Endothelial cell (in vitro differentiated cells): ENCODE measurements around the gene BLACAT1. TPM values are rescaled to one million over a fixed set of nuclear protein-coding genes. Genes with fewer than 3 reads are reported as not detected.

Experiments used
- DNase-seq: peaks from one replicate; pipeline ENCODE4 v3.0.0; 2021; ENCODE audit warnings: low spot score
- H3K27ac Mint-ChIP-seq: one replicate; pipeline ENCODE4 v1.8.0; 2021; ENCODE audit warnings: mixed read lengths, inconsistent platforms; ENCODE audit not compliant: unreplicated experiment
- H3K27me3 Mint-ChIP-seq: one replicate; pipeline ENCODE4 v1.8.0; 2021; ENCODE audit warnings: mild to moderate bottlenecking, moderate library complexity, mixed read lengths, inconsistent platforms; ENCODE audit not compliant: unreplicated experiment
- H3K36me3 Mint-ChIP-seq: one replicate; pipeline ENCODE4 v1.8.0; 2021; ENCODE audit warnings: mild to moderate bottlenecking, low read depth, mixed read lengths, inconsistent platforms; ENCODE audit not compliant: unreplicated experiment
- H3K4me1 Mint-ChIP-seq: one replicate; pipeline ENCODE4 v1.8.0; 2021; ENCODE audit warnings: mild to moderate bottlenecking, mixed read lengths, inconsistent platforms; ENCODE audit not compliant: unreplicated experiment
- H3K4me3 Mint-ChIP-seq: one replicate; pipeline ENCODE4 v1.8.0; 2021; ENCODE audit warnings: mild to moderate bottlenecking, mixed read lengths, inconsistent platforms; ENCODE audit not compliant: unreplicated experiment
- H3K9me3 Mint-ChIP-seq: one replicate; pipeline ENCODE4 v1.8.0; 2021; ENCODE audit warnings: mixed read lengths, inconsistent platforms; ENCODE audit not compliant: unreplicated experiment
- total RNA-seq: library from RNA; stranded (reverse); fragmentation: NEBNext Ultra II Directional; extraction: Animal tissue kit (Norgen Biotek cat#: 25700); gene quantifications from one replicate; pipeline ENCODE4 v1.2.1, GENCODE V29; 2021; ENCODE audit not compliant: unreplicated experiment
- TF ChIP-seq, protein P1 (sequence below): fragments of 200-600 bp; sonication (generic); IDR thresholded peaks from one replicate; pipeline ENCODE4 v1.5.0; 2021; ENCODE audit warnings: antibody characterized with exemption; ENCODE audit not compliant: unreplicated experiment

The BLACAT1 gene
- total RNA-seq, 1 donor from 2014 or later = 2.2 TPM

DNA sequence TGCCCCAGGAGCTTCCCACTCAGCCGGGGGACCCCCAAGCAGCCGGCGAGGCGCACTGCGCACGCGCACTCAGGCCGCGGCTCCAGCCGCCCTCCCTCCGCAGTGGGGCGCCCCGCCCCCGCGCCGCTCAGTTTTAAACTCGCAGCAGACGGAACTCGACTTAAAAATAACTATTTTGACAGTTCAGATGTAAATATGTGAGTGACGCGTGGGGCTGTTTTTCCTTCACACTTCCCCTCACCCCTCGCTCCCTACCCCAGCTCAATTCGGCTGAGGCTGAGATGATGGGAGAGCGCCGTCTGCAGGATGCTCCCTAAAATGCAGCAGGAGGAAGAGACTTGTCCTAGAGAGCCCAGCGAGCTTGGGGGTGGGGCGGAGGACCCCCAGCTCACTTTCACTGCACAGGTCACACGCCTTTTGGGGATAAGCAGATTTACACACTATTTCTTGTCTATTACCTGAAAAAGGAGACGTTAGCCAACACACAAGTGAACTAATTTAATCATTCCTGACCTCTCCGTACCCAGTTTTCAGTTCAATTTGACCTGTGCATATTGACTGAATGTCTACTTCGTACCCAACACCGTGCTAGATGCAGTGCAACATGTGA, 25.0 kb downstream of the BLACAT1 start:
- H3K36me3 Mint-ChIP-seq = no peaks in the 10 kb centered on the region
- peak overlapping the region; percentile 90 for H3K4me3 Mint-ChIP-seq
- TF ChIP-seq, protein P1, sequence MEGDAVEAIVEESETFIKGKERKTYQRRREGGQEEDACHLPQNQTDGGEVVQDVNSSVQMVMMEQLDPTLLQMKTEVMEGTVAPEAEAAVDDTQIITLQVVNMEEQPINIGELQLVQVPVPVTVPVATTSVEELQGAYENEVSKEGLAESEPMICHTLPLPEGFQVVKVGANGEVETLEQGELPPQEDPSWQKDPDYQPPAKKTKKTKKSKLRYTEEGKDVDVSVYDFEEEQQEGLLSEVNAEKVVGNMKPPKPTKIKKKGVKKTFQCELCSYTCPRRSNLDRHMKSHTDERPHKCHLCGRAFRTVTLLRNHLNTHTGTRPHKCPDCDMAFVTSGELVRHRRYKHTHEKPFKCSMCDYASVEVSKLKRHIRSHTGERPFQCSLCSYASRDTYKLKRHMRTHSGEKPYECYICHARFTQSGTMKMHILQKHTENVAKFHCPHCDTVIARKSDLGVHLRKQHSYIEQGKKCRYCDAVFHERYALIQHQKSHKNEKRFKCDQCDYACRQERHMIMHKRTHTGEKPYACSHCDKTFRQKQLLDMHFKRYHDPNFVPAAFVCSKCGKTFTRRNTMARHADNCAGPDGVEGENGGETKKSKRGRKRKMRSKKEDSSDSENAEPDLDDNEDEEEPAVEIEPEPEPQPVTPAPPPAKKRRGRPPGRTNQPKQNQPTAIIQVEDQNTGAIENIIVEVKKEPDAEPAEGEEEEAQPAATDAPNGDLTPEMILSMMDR = peak; percentile 82
- H3K27ac Mint-ChIP-seq = peak overlapping the region; percentile 36
- DNase-seq = peak; percentile 71
- peaks cover 9% of the 10 kb centered on the region for H3K27me3 Mint-ChIP-seq
- H3K4me1 Mint-ChIP-seq = peaks cover 5% of the 10 kb centered on the region
- H3K9me3 Mint-ChIP-seq = no peaks in the 10 kb centered on the region

DNA sequence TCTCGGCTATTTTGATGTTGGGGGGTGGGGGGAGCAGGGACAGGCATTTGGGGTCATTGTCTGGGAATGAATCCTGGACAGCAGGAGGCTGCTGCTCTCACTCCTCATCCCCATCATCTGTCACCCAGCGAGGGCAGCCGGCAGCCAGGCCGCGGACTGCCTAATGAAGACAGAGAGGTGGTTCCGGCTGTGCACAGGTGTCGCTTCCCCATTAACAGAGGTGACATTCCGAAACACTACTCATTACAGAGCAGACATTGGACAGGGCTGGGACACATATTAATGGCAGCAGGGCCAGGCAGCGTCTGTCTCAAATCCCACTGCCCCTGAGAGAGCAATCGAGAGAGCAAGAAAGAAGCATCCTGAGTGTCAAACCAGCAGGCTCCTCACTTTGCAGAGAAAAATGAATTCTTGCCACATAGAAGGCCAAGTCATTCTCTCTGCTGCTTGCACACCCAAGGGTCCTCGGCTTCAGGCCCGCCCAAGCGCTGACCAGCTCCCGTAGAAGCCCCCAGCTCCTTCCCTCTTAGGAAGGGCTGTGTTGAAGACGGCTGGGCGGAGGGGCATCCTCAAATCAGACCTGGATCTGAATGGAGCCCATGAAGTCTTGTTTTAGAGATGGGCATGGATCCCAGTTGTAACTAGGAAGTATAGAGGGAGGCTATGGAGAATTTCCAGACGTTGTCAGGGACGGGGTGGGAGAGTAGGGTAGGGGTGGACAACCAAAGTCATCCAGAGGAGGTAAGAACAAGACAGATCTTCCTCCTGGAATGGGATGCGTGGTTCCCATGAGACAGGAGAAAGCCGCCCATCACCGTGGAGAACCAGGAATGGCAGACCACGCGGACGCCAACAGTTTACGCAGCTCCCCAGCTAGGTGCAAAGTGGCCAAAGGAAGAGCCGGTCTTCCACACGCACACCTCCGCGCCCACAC, 25.8 kb downstream of the BLACAT1 start:
- Mint-ChIP-seq H3K27me3 (peaks cover 9% of the 10 kb centered on the region), H3K9me3 (no peaks in the 10 kb centered on the region), H3K4me3 (peak overlapping the region; percentile 90), H3K4me1 (peaks cover 7% of the 10 kb centered on the region), H3K27ac (peak overlapping the region; percentile 20), H3K36me3 (no peaks in the 10 kb centered on the region)
- TF ChIP-seq, protein P1 = no peak
- no peak for DNase-seq

DNA sequence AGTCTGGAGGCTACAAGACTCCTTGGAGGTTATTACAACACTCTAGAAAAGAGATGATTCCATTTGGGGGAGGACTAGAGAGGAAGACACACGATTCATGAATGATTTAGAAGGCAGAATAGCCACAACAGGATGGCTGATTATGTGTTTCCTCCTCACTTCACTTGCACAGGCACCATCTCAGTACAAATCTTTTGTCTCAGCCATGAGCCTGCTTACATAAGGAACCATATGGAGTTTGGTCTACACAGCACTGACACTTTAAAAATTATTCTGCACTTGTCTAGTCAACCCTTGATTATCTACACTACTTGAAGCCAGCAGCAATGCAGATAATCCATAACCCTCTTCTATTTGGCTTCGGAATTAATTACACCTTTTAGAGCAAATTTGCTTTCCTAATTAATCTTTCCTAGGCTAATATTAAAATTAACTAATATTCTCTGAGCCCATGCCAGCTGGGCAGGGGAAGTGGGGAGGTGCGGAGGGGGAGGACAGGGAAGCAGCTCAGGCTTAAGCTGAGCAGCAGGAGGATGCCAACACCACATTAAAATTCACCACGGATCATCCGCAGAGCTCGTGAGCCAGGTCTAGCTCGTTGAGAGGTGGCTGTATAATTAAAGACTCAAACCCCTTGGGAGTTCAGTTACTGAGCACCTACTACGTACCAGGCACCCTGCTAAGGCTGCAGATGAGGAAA, 30.8 kb downstream of the BLACAT1 start:
- Mint-ChIP-seq H3K27me3 (peaks cover 3% of the 10 kb centered on the region), H3K36me3 (no peaks in the 10 kb centered on the region), H3K9me3 (no peaks in the 10 kb centered on the region), H3K4me1 (peaks cover 14% of the 10 kb centered on the region), H3K4me3 (no peak overlapping the region), H3K27ac (no peak overlapping the region)
- TF ChIP-seq, protein P1 = no peak
- no peak for DNase-seq

DNA sequence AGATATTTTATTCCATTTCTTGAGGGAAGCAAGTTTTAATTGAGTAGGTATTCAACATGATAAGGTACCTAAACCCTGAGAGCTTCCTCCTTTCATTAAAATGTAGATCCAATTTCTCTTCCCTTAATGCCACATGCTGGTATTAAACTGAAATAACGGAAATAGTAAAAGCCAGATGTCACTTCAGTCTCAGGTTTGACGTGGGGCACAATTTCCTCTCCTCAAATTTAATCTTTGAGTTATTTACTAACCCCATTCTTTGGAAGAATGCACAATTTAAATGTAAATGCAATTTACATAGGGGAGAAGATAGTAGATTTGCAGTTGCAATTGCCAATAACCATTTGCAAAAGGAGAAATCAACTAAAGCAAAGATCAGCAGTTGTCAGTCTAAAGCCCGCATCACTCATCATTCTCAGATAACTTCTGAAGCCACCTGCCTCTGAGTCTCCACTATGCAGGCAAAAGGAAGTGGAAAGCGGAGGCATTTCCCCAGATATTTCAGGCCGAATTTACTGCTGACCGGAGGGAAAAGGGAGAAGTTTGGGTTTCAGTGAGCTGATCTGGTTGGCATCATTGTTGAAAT, 31.9 kb downstream of the BLACAT1 start:
- no peaks in the 10 kb centered on the region for H3K36me3 Mint-ChIP-seq

More for the DNA sequence above, 31.9 kb downstream of the BLACAT1 start:
- Mint-ChIP-seq H3K9me3 (no peaks in the 10 kb centered on the region), H3K27ac (no peak overlapping the region), H3K4me1 (peaks cover 14% of the 10 kb centered on the region), H3K27me3 (peaks cover 3% of the 10 kb centered on the region), H3K4me3 (no peak overlapping the region)
- TF ChIP-seq, protein P1 = no peak
- DNase-seq = no peak
